HepG2 (cell line): ENCODE measurements around the gene TCAP. TPM values are rescaled to one million over a fixed set of nuclear protein-coding genes. Genes with fewer than 3 reads are reported as not detected.

Experiments
- BCL6 ChIP-seq: IDR thresholded peaks from 2 replicates; pipeline ENCODE4 v1.6.1; 2016; ENCODE audit warnings: missing genetic modification reagents, missing compliant biosample characterization
- CREM ChIP-seq, 2 experiments: sonication (generic) in 1 of 2; formaldehyde crosslinking in 1 of 2; IDR thresholded peaks; 2 replicates each; pipeline versions ENCODE4 v1.4.0 to v1.6.1; 2016 to 2020; ENCODE audit warnings: antibody characterized with exemption in 1 of 2, mild to moderate bottlenecking in 1 of 2, missing genetic modification reagents in 1 of 2
- ELF3 ChIP-seq: IDR thresholded peaks from 2 replicates; pipeline ENCODE4 v1.6.1; 2016; ENCODE audit warnings: missing genetic modification reagents, missing compliant biosample characterization
- FOSL2 ChIP-seq: sonication (generic); formaldehyde crosslinking; IDR thresholded peaks from 2 replicates; pipeline ENCODE4 v1.4.0; 2020; ENCODE audit warnings: missing genetic modification reagents
- GZF1 ChIP-seq: sonication (generic); formaldehyde crosslinking; IDR thresholded peaks from 2 replicates; pipeline ENCODE4 v1.5.1; 2020; ENCODE audit warnings: mild to moderate bottlenecking, missing genetic modification reagents
- IKZF4 ChIP-seq: sonication (generic); formaldehyde crosslinking; IDR thresholded peaks from 2 replicates; pipeline ENCODE4 v1.5.1; 2020; ENCODE audit warnings: borderline replicate concordance, mild to moderate bottlenecking, low read depth, missing genetic modification reagents; ENCODE audit errors: not compliant biosample characterization
- IRF2 ChIP-seq: IDR thresholded peaks from 2 replicates; pipeline ENCODE4 v1.6.1; 2018; ENCODE audit warnings: missing genetic modification reagents, missing compliant biosample characterization
- RBM22 ChIP-seq: fragments of 200-400 bp; formaldehyde crosslinking; optimal IDR thresholded peaks from 2 replicates; pipeline ENCODE3; 2017; ENCODE audit warnings: mild to moderate bottlenecking, low read length, moderate library complexity
- RELA ChIP-seq: sonication (generic); formaldehyde crosslinking; IDR thresholded peaks from 2 replicates; pipeline ENCODE4 v1.4.0; 2020; ENCODE audit warnings: missing genetic modification reagents
- REPIN1 ChIP-seq: sonication (generic); formaldehyde crosslinking; IDR thresholded peaks from 2 replicates; pipeline ENCODE4 v1.8.0; 2022; ENCODE audit warnings: missing genetic modification reagents, low read depth, mild to moderate bottlenecking, borderline replicate concordance
- RFXAP ChIP-seq: sonication (generic); formaldehyde crosslinking; IDR thresholded peaks from 2 replicates; pipeline ENCODE4 v1.4.0; 2020; ENCODE audit warnings: missing genetic modification reagents, borderline replicate concordance
- RXRB ChIP-seq: IDR thresholded peaks from 2 replicates; pipeline ENCODE4 v1.6.1; 2016; ENCODE audit warnings: borderline replicate concordance, missing genetic modification reagents, missing compliant biosample characterization
- SPEN ChIP-seq: sonication (generic); formaldehyde crosslinking; IDR thresholded peaks from 2 replicates; pipeline ENCODE4 v1.5.1; 2020; ENCODE audit warnings: low read depth, mild to moderate bottlenecking, missing genetic modification reagents
- TCF12 ChIP-seq, 2 experiments: fragments of 450-650 bp in 1 of 2; sonication (generic) in 1 of 2; formaldehyde crosslinking in 1 of 2; IDR thresholded peaks; 2 replicates each; pipeline versions ENCODE4 v1.6.1 to v1.8.0; 2017 to 2022; ENCODE audit warnings: antibody characterized with exemption in 1 of 2, mild to moderate bottlenecking in 1 of 2, missing genetic modification reagents in 1 of 2, moderate library complexity in 1 of 2
- TEAD3 ChIP-seq: optimal IDR thresholded peaks from 2 replicates; pipeline ENCODE3; 2016; ENCODE audit warnings: borderline replicate concordance
- WIZ ChIP-seq: sonication (generic); formaldehyde crosslinking; IDR thresholded peaks from 2 replicates; pipeline ENCODE4 v1.5.1; 2020; ENCODE audit warnings: mild to moderate bottlenecking, missing genetic modification reagents
- ZBTB3 ChIP-seq: sonication (generic); formaldehyde crosslinking; IDR thresholded peaks from 2 replicates; pipeline ENCODE4 v1.4.0; 2020; ENCODE audit warnings: low read depth, mild to moderate bottlenecking, moderate library complexity, missing genetic modification reagents, borderline replicate concordance
- ZMYM4 ChIP-seq: sonication (generic); formaldehyde crosslinking; IDR thresholded peaks from 2 replicates; pipeline ENCODE4 v1.8.1; 2023; ENCODE audit warnings: mild to moderate bottlenecking, missing genetic modification reagents
- ZNF136 ChIP-seq: sonication (generic); formaldehyde crosslinking; IDR thresholded peaks from 2 replicates; pipeline ENCODE4 v1.8.1; 2022; ENCODE audit warnings: low read depth, mild to moderate bottlenecking, moderate library complexity, missing genetic modification reagents
- ZNF251 ChIP-seq: sonication (generic); formaldehyde crosslinking; IDR thresholded peaks from 2 replicates; pipeline ENCODE4 v1.9.0; 2021; ENCODE audit warnings: mild to moderate bottlenecking, missing genetic modification reagents
- ZNF335 ChIP-seq: sonication (generic); formaldehyde crosslinking; IDR thresholded peaks from 2 replicates; pipeline ENCODE4 v1.4.0; 2020; ENCODE audit warnings: missing genetic modification reagents
- ZNF451 ChIP-seq: sonication (generic); formaldehyde crosslinking; IDR thresholded peaks from 2 replicates; pipeline ENCODE4 v1.5.0; 2020; ENCODE audit warnings: mild to moderate bottlenecking, missing genetic modification reagents
- ZNF567 ChIP-seq: sonication (generic); formaldehyde crosslinking; IDR thresholded peaks from 2 replicates; pipeline ENCODE4 v1.8.1; 2023; ENCODE audit warnings: mild to moderate bottlenecking, missing genetic modification reagents, borderline replicate concordance
- ZNF749 ChIP-seq: sonication (generic); formaldehyde crosslinking; IDR thresholded peaks from 2 replicates; pipeline ENCODE4 v1.8.0; 2022; ENCODE audit warnings: mild to moderate bottlenecking, missing genetic modification reagents, moderate library complexity, borderline replicate concordance
- ZNF883 ChIP-seq: sonication (generic); formaldehyde crosslinking; IDR thresholded peaks from 2 replicates; pipeline ENCODE4 v1.5.1; 2020; ENCODE audit warnings: mild to moderate bottlenecking, missing genetic modification reagents; ENCODE audit errors: not compliant biosample characterization
- ZSCAN12 ChIP-seq: sonication (generic); formaldehyde crosslinking; IDR thresholded peaks from 2 replicates; pipeline ENCODE4 v1.9.0; 2021; ENCODE audit warnings: mild to moderate bottlenecking, missing genetic modification reagents
- polyA plus RNA-seq, 8 experiments: library from polyadenylated mRNA; depleted of rRNA in 3 of 8; stranded (reverse) in 7 of 8; unstranded in 1 of 8; fragments of >200 nt; fragmentation: Illumina TruSeq in 4 of 8; extraction: Trizol in 4 of 8; gene quantifications; 2 replicates each; pipeline versions ENCODE4 v1.2.1 to v1.2.3, GENCODE V29; 2011 to 2016; ENCODE audit warnings: low read depth in 4 of 8, missing spikeins in 1 of 8, mixed read lengths in 1 of 8; ENCODE audit not compliant: insufficient read depth in 1 of 8
- total RNA-seq, 5 experiments: library from RNA; depleted of rRNA; stranded (reverse); fragments of >200 nt; fragmentation: Illumina TruSeq; extraction: Trizol; gene quantifications; 2 replicates each; pipeline ENCODE4 v1.2.3, GENCODE V29; 2016; ENCODE audit warnings: low read depth in 1 of 5
- TF ChIP-seq, protein P1 (sequence below): sonication (generic); formaldehyde crosslinking; IDR thresholded peaks from 2 replicates; pipeline ENCODE4 v1.5.0; 2020; ENCODE audit warnings: missing genetic modification reagents

TCAP gene
- total and polyA plus RNA-seq, 2 of the 13 experiments (the other 11 are each of a cell fraction or from before 2014, with no cell fraction given), result 0.24 to 0.65 TPM

DNA sequence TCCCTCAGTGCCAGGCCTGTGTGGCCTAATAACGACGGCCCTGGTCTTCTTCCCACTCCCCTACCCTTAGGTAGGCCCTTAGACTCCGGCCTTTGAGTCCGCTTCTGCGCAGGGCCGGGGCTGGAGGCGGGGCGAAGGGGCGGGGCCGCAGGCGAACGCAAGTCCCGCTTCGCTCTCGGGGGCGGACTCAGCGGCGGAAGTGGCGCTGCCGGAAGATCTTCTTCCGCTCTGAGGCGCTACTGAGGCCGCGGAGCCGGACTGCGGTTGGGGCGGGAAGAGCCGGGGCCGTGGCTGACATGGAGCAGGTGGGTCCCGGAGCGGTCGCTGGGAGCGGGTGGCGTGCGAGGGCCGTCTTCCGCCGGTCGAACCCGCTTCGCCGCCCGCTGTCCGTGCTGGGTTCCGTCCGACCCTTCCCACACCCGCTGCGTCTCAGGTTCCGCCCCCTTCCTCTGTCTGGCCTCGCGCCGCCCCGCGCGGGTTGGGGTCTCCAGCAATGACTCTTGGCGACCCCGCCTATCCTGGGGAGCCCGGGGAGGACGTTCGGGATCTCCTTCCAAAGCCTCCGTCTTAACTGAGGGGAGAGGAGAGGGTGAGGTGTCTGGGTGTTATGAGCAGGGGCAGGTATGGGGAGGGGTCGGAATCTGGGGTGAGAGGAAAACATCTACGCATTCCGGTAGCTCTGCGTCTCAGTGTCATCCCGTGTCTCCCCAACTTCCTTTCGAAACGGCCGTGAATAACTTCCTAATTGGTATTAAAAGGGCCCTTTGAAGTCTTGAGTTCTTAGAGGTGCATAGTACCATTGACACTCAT is 28.0 kb upstream of the TCAP start, which contains the start of gene STARD3 (continued):
- peak; percentile 71 for TF ChIP-seq IRF2
- peak; percentile 76; the same call in 1 of the 2 replicates for TF ChIP-seq ZMYM4 (CRISPR knock-in tag)
- no peak for TF ChIP-seq RBM22
- TF ChIP-seq ELF3, result peak; percentile 81; the same call in 1 of the 2 replicates
- TF ChIP-seq, protein P1, sequence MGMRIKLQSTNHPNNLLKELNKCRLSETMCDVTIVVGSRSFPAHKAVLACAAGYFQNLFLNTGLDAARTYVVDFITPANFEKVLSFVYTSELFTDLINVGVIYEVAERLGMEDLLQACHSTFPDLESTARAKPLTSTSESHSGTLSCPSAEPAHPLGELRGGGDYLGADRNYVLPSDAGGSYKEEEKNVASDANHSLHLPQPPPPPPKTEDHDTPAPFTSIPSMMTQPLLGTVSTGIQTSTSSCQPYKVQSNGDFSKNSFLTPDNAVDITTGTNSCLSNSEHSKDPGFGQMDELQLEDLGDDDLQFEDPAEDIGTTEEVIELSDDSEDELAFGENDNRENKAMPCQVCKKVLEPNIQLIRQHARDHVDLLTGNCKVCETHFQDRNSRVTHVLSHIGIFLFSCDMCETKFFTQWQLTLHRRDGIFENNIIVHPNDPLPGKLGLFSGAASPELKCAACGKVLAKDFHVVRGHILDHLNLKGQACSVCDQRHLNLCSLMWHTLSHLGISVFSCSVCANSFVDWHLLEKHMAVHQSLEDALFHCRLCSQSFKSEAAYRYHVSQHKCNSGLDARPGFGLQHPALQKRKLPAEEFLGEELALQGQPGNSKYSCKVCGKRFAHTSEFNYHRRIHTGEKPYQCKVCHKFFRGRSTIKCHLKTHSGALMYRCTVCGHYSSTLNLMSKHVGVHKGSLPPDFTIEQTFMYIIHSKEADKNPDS (CRISPR knock-in tag), result 0 out of 2 replicates have a peak, but pooled peaks have one; percentile 35
- 0 out of 2 replicates have a peak, but pooled peaks have one; percentile 69 for TF ChIP-seq WIZ (CRISPR knock-in tag)
- no peak for TF ChIP-seq RELA (CRISPR knock-in tag)
- TF ChIP-seq ZNF251 (CRISPR knock-in tag), result no peak
- peak; percentile 91 for TF ChIP-seq SPEN (CRISPR knock-in tag)
- TF ChIP-seq IKZF4 (CRISPR knock-in tag), result peak; percentile 85
- no peak for TF ChIP-seq FOSL2
- TF ChIP-seq ZNF749 (CRISPR knock-in tag), result peak; percentile 81; the same call in 1 of the 2 replicates
- peak; percentile 5; the same call in 1 of the 2 replicates for TF ChIP-seq GZF1 (CRISPR knock-in tag)
- TF ChIP-seq BCL6, result peak; percentile 59
- peak; percentile 56 for TF ChIP-seq RXRB (CRISPR knock-in tag)
- 0 out of 2 replicates have a peak, but pooled peaks have one; percentile 46 for TF ChIP-seq ZNF567 (CRISPR knock-in tag)
- no peak for TF ChIP-seq ZBTB3 (CRISPR knock-in tag)
- TF ChIP-seq TEAD3 (CRISPR knock-in tag), result peak; percentile 57
- TF ChIP-seq ZNF883 (CRISPR knock-in tag), result peak; percentile 57
- no peak for TF ChIP-seq ZNF136
- peak; percentile 90; the same call in 1 of the 2 replicates for TF ChIP-seq ZSCAN12 (CRISPR knock-in tag)
- peak; percentile 42 for TF ChIP-seq CREM (IDR thresholded peaks at IDR 0.05)
- TF ChIP-seq CREM (CRISPR knock-in tag; IDR thresholded peaks at IDR 0.05), result no peak
- TF ChIP-seq ZNF451 (CRISPR knock-in tag), result no peak
- TF ChIP-seq REPIN1 (CRISPR knock-in tag), result peak; percentile 68; the same call in 1 of the 2 replicates
- TF ChIP-seq RFXAP (CRISPR knock-in tag), result 0 out of 2 replicates have a peak, but pooled peaks have one; percentile 12
- TF ChIP-seq TCF12 (IDR thresholded peaks at IDR 0.05), result no peak
- peak; percentile 71; the same call in 1 of the 2 replicates for TF ChIP-seq TCF12 (CRISPR knock-in tag; IDR thresholded peaks at IDR 0.05)
- peak; percentile 58; the same call in 1 of the 2 replicates for TF ChIP-seq ZNF335 (CRISPR knock-in tag)
